Stimulated activated naive CD4-positive, alpha-beta T cell treated with Interleukin-2 at 50 U/mL for 16 hours (primary cell): ENCODE data around the gene TFPI2.

Source experiments
- DNase-seq: peaks from one replicate; lab custom pipeline; 2025; lab: John Stamatoyannopoulos, UW

The TFPI2 gene

DNA sequence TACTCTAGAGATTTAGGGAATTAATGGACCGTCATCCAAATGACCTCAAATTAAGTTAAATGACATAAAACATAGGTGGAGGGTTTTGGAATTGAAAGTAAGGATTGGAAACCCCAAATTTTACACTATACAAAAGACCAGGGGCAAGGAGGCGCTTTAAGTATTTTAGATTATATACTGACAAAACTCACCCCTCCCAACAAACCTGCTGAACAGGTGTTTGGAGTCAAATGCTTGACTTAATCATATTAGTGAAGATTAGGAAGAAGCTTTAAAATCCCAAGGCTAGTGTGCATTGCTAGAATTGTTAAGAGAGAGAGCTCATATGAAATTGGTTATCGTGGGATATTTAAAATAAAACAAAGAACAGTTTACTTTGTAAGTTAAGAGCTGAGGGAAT, 15.7 kb upstream of the TFPI2 start, which contains the start of gene GNGT1:
Gene GNGT1, plus strand, starts transcription at position 301 of the 400 bp plus-strand sequence. CDS start 180 bp downstream, outside the sequence.
- DNase-seq: no peak

- DNase-seq: no peak
Measured at GRCh38 chr7:93902777-93903423, 12.3 kb upstream of the TFPI2 start.

DNA sequence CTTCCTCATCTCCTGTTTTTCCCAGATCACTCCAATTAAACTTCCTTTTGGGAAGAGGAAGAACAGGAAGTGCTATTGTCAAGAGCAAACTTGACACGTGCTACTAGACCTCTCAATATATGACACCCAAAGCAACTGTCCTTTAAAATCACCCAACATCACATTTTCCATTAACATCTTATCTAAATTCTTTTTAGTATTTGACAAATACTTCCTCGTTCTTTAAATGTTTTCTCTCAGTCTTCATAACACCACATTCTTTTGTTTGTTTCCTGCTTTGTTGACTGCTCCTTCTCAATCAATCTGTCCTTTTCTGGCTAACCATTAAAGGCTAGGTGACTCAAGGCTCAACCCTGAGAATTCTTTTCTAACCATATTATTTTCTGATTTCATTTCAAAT, 7.1 kb upstream of the TFPI2 start:
- no peak for DNase-seq

DNA sequence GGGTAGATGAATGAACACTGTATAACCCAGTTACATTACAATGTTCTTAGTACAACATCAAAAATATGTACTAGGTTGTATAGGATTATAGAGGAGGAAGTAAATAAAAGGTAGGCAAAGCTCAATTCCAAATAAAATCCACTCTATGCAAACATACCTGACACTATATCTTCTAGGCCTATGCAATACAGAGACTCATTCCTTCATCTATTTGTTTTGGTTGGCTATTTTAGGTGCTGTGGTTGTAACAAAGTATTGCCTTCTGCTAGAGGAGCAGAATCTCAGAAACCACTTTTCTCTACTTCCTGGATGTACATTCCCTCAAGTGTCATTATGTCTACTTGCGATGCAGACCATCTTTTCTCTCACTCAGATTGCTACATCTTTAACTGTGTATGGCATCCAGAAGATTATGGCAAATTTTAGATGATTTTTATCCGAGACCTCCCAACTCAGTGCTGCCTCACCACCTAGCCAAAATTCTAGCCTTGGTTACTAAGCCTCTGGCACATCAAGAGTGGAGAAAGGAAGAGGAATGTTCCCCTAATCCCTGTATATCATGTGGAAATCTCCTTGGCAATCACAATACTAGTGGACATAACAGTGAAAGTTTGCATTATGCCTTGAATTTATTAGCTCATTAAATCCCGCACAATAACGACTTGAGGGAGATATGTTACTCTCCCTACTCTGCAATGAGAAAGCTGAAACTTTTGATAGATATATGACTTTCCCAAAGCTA, 5.5 kb upstream of the TFPI2 start:
- no peak for DNase-seq

DNA sequence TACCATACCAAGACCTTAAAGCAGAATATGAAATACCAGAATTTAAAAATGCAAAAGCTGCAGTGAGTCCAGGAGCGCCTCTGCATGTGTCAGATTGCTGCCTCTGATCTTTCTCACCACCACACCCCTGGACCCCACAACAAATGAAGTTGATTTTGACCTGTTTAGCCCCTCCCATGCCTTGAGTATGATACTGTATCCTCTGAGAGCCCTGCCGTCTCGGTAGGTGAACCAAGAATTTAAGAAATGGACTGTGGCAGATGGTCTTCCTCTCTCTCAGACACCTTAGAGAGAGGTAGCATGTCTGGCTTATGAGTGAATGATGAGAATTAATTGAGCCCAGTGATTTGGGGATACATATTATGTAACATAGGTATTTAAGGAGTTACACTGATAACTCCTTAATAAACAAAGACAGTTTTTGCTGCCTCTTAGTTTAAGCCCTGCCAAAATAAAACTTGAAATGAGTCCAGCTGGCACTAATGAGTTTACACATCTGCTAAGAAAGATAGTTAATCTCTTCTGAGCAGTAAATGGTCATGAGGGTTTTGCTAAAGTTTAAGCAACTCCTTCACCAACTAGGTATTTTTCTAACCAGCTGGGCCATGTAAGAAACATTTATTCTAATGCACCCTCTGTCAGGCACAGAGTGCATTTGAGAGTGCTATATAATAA, 4.5 kb upstream of the TFPI2 start:
- no peak for DNase-seq

DNA sequence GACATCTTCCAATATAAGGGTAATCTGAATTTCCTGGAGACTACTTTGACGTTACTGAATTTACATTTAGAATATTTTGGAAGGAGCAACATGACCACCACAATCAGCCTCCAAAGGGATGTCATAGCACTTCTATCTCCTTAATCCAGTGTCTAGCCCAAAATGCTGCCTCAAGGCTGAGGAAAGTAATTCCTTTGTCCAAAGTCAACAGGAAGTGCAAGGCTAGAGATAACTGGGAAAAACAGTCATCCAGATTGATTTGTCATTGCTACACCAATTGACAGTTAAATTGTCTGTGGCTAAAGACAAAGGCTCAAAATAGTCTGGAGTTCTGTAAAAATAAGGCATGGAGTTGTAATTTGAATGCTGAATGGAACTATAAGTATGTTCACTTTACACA, 3.9 kb upstream of the TFPI2 start:
- DNase-seq: no peak

DNA sequence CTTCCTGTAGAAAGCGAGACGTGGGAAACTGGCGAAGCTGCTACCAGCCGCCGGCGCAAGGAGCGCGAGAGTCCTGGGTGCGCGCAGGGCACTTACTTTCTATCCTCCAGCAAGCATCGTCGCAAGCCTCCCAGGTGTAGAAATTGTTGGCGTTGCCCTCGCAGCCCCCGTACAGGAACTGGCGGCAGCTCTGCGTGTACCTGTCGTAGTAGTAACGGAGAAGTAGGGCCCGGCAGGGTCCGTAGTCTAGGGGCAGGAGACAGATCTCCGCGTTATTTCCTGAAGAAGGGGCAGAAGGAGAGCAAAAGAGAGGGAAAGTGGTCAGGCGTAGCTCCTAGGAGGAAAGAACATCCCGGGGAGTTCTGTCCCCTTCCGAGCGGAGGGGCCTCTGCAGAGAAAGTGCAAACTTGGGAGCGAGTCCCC, 501 bp downstream of the TFPI2 start:
- no peak for DNase-seq

- DNase-seq: no peak
Measured at GRCh38 chr7:93889261-93889660, 1.3 kb downstream of the TFPI2 start.

DNA sequence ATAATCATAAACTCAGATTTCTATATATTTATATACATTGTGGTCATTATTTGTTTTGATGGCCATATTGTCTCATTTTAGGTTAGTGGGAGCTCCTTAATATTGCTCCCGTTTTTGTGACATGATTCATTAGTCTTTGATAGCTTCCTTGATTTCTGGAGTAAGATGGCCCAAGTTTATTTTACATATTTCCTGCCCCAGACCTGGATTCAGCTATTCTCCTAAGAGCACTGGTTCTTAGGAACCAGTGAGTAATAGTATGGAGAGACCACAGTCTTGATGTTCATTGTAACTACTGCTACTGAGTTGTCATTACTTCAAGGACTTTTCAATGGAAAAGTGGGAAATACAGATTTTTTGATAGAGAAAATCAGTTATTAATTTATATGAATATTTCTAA, 6.0 kb downstream of the TFPI2 start:
- no peak for DNase-seq

DNA sequence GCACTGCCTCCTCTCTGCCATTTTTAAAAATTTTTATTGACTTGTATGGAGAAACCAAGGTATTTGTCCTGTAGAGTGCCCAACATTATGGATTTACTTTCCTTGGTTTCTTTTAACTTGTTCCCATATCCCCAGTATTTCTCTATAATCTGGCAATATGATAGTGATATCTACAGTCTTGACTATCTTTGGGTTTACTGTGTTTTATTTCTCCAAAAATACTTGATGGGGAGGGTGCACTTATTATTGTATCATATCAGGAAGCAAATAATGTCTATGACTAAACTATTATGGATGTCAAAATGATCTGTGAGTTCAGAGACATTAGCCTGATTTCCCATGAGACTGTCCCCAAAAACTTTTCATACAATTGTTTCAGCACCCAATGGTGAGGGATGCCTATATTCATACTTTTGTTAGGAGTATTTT, 6.6 kb downstream of the TFPI2 start:
- DNase-seq: no peak

DNA sequence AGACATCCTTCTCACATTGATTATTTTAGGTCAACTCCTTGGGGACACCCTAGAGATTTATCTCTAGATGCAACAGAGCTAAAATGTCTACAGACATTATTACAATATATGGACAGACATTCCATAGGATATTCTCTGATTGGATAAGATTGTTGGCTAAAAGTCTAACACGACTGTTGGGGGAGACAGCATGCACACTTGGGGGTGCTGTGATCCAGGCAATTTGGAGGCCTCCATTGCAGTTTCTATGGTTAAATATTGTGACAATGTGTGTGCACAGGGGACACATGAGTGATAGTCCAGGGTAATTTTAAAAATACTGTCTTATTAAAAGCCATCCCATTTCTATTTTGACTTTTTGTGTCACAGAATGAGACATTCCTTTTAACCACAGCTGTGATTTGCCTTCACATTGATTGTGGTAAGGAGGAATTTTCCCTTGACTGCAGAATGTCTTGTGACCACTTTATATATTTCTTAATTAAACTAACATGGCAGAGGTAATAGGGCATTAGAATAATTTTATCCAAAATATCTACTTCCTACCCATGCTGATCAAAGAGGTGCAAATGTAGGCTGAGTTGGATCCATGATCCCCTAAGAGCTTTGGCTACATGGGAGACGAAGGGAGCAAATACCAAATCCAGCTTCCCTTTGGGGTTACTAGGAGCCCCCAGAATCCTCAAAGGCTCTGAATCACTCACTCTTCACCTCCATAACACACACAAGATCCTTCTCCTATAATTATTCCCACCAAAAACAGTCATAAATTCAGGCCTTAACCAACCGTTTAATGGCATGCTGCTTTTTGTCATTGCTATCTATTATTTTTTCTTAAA, 7.3 kb downstream of the TFPI2 start:
- DNase-seq: no peak

GRCh38 chr7:93882468-93882867, 8.1 kb downstream of the TFPI2 start:
- DNase-seq: no peak

GRCh38 chr7:93879356-93879755, 11.2 kb downstream of the TFPI2 start:
- DNase-seq: no peak

DNA sequence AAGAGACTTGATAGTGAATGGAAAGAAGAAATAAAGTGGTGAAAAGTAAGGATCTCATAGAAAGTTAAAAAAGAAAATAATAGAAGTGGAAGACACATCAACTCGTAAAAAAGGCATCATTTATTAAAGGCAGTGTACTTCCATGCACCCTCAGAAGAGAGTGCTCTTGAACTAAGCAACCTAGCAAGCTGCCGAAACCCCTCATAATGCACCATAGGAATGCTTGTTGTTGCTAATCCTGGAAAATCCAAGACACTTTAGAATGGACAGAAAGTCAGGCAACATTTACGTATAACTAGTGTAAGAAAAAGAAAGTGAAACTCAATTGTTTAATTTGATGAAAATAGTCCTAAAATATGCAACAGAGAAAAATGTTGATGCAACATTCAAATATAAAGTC, 12.8 kb downstream of the TFPI2 start:
- no peak for DNase-seq

DNA sequence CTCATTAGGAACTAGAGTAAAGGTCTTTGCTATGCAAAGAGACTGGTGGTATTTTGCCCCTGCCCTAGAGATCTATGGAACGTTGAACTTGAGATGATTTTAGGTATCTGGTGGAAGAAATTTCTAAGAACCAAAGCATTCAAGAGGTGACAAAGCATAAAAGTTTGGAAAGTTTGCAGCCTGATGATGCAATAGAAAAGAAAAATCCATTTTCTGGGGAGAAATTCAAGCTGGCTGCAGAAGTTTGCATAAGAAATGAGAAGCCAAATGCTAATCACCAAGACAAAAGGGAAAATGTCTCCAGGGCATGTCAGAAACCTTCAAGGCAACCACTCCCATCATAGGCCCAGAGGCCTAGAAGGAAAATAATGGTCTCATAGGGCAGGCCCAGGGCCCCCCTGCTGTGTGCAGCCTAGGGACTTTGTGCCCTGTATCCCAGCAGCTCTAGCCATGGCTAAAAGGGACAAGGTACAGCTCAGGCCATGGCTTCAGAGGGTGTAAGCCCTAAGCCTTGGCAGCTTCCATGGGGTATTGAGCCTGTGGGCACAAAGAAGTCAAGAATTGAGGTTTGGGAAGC, 16.5 kb downstream of the TFPI2 start:
- DNase-seq: no peak

GRCh38 chr7:93866886-93867285, 23.7 kb downstream of the TFPI2 start:
- no peak for DNase-seq

GRCh38 chr7:93862651-93863050, 27.9 kb downstream of the TFPI2 start:
- no peak for DNase-seq

DNA sequence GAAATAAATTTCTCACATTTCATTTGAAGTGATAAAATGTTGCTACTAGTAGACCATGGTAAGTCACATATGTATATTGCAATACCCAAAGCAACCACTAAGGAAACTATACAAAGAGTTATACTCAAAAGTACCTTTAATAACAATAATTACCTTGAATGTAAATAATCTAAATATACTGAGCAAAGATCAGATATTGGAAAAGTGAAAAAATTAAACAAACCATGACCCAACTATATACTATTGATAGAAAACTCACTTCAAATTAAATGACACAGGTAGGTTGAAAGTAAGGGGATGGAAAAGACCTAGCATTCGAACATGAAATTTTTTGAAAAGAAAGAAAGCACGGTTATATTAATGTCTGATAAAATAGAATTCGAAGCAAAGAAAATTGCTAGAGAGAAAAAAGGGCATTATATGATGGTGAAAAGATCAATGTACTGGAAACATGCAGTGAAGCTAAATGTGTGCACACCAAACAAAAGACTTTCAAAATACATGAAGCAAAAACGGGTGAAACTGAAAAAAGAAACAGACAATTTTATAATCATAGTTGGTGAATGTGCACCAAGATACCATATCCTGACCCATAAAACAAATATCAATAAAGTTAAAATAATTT, 29.1 kb downstream of the TFPI2 start:
- DNase-seq: no peak

- no peak for DNase-seq
Measured at GRCh38 chr7:93860261-93860660, 30.3 kb downstream of the TFPI2 start.

DNA sequence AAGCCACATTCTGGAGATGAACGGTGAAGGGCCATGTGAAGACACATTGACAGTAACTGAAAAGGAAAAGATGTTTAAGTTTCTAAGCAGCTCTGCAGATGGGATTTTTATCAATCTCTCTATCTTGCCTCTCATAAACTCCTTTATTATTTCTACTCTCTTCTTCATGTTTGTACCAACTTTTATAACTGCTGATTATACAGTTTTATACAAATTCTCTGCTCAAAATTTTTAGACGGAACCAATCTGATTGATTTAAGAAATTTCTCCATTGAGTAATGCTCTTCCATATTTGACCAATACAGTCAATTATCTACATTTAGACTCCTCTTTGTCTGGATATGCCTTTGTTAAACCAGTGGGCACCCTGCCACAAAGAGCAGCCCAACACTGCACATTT, 31.7 kb downstream of the TFPI2 start:
- DNase-seq: no peak

- no peak for DNase-seq
Measured at GRCh38 chr7:93856323-93856722, 34.2 kb downstream of the TFPI2 start.
